Thoracic aorta (tissue), 2 donors: Measurements from ENCODE around the gene GMEB2. TPM values are rescaled to one million over a fixed set of nuclear protein-coding genes. Genes with fewer than 3 reads are reported as not detected.

Experiments
- ATAC-seq: fragments of 150-250 bp; one replicate; pipeline ENCODE4 v1.8.0; 2017; ENCODE audit warnings: low read depth; ENCODE audit not compliant: insufficient number of reproducible peaks, low FRiP score
- DNase-seq: peaks from one replicate; pipeline ENCODE4 v3.0.0-alpha.2; 2020; ENCODE audit warnings: low spot score
- H3K27ac ChIP-seq, 2 donors: fragments of 200-600 bp; sonication (generic); 1 replicate in 1 of 2; 2 replicates in 1 of 2; pipeline ENCODE4 v1.5.1; 2016; ENCODE audit warnings: mild to moderate bottlenecking in 2 of 2, moderate library complexity in 2 of 2
- H3K27me3 ChIP-seq: fragments of 200-600 bp; sonication (generic); replicated peaks from 2 replicates; pipeline ENCODE4 v1.6.0; 2016; ENCODE audit warnings: mild to moderate bottlenecking; ENCODE audit not compliant: insufficient read depth
- H3K36me3 ChIP-seq: fragments of 200-600 bp; sonication (generic); one replicate; pipeline ENCODE4 v1.5.1; 2016
- H3K4me1 ChIP-seq, 2 donors: fragments of 200-600 bp; sonication (generic); 1 replicate in 1 of 2; 2 replicates in 1 of 2; pipeline versions ENCODE4 v1.5.1 to v1.6.0; 2016; ENCODE audit warnings: low read depth in 2 of 2, mild to moderate bottlenecking in 1 of 2; ENCODE audit not compliant: control insufficient read depth in 1 of 2
- H3K4me3 ChIP-seq: fragments of 200-600 bp; sonication (generic); 2 replicates; pipeline ENCODE4 v1.5.1; 2016; ENCODE audit warnings: mild to moderate bottlenecking
- H3K9me3 ChIP-seq: fragments of 200-600 bp; sonication (generic); 2 replicates; pipeline ENCODE4 v1.5.1; 2016
- CTCF ChIP-seq: fragments of 200-600 bp; sonication (generic); IDR thresholded peaks from one replicate; pipeline ENCODE4 v1.5.1; 2019; ENCODE audit warnings: antibody characterized with exemption
- total RNA-seq, 2 donors: library from RNA; depleted of rRNA; stranded (reverse); fragments of >200 nt; gene quantifications; one replicate each; pipeline versions ENCODE4 v1.1.0 to v1.2.3, GENCODE V29; 2016

Gene GMEB2
- total RNA-seq, 2 donors from 2014 or later: 10.0 to 14.7 TPM

- ATAC-seq (no peak), DNase-seq (no peak)
- peaks cover 8% of the 10 kb centered on the region for H3K27me3 ChIP-seq
- H3K27ac ChIP-seq: no peak overlapping the region
- TF ChIP-seq CTCF: no peak
- no peaks in the 10 kb centered on the region for H3K36me3 ChIP-seq
- H3K9me3 ChIP-seq: no peaks in the 10 kb centered on the region
- H3K4me3 ChIP-seq: no peak overlapping the region
- no peaks in the 10 kb centered on the region for H3K4me1 ChIP-seq
Observed at GRCh38 chr20:63544958-63545516, 81.9 kb downstream of the GMEB2 start.

- ATAC-seq (no peak), DNase-seq (no peak)
- H3K9me3 ChIP-seq: no peaks in the 10 kb centered on the region
- H3K27me3 ChIP-seq: peaks cover 8% of the 10 kb centered on the region
- no peak overlapping the region for H3K4me3 ChIP-seq
- no peaks in the 10 kb centered on the region for H3K36me3 ChIP-seq
- no peak for TF ChIP-seq CTCF
- no peak overlapping the region for H3K27ac ChIP-seq
- H3K4me1 ChIP-seq: no peaks in the 10 kb centered on the region
Observed at GRCh38 chr20:63544241-63544957, 82.5 kb downstream of the GMEB2 start.

- no peaks in the 10 kb centered on the region for H3K9me3 ChIP-seq
- no peaks in the 10 kb centered on the region for H3K4me1 ChIP-seq
- ATAC-seq: no peak
- peaks cover 8% of the 10 kb centered on the region for H3K27me3 ChIP-seq
- no peak for TF ChIP-seq CTCF
- H3K36me3 ChIP-seq: no peaks in the 10 kb centered on the region
- no peak overlapping the region for H3K4me3 ChIP-seq
- no peak overlapping the region for H3K27ac ChIP-seq
- DNase-seq: no peak
Observed at GRCh38 chr20:63543733-63544132, 83.2 kb downstream of the GMEB2 start.

- Histone ChIP-seq H3K27me3 (peaks cover 2% of the 10 kb centered on the region), H3K9me3 (no peaks in the 10 kb centered on the region), H3K4me1 (no peaks in the 10 kb centered on the region), H3K27ac (no peak overlapping the region), H3K4me3 (no peak overlapping the region), H3K36me3 (no peaks in the 10 kb centered on the region)
- DNase-seq (no peak), ATAC-seq (no peak)
- no peak for TF ChIP-seq CTCF
Observed at GRCh38 chr20:63543131-63543530, 83.8 kb downstream of the GMEB2 start.

- Histone ChIP-seq H3K4me3 (no peak overlapping the region), H3K9me3 (no peaks in the 10 kb centered on the region), H3K4me1 (peaks cover 0 to 2% of the 10 kb centered on the region in 2 donors), H3K27me3 (no peaks in the 10 kb centered on the region), H3K36me3 (no peaks in the 10 kb centered on the region), H3K27ac (no peak overlapping the region)
- DNase-seq (no peak), ATAC-seq (no peak)
- no peak for TF ChIP-seq CTCF
Observed at GRCh38 chr20:63542696-63543095, 84.2 kb downstream of the GMEB2 start.
